HepG2 (cell line): ENCODE data around the gene PELO.

Source experiments
- PLSCR1 ChIP-seq: sonication (generic); formaldehyde crosslinking; IDR thresholded peaks from 2 replicates; pipeline ENCODE4 v1.5.0; 2020; ENCODE audit warnings: missing genetic modification reagents, mild to moderate bottlenecking, borderline replicate concordance
- RORA ChIP-seq: sonication (generic); formaldehyde crosslinking; IDR thresholded peaks from 2 replicates; pipeline ENCODE4 v1.5.0; 2020; ENCODE audit warnings: mild to moderate bottlenecking, missing genetic modification reagents, moderate library complexity
- TBL1XR1 ChIP-seq: fragments of 150-350 bp; IDR thresholded peaks from 2 replicates; pipeline ENCODE4 v1.6.1; 2014; ENCODE audit warnings: borderline replicate concordance, low read length; ENCODE audit not compliant: partially characterized antibody

- TF ChIP-seq RORA (no peak), TBL1XR1 (no peak), PLSCR1 (CRISPR knock-in tag) (no peak)
Observed at GRCh38 chr5:52754051-52754450, 33.7 kb upstream of the PELO start.
